HG02870 (cell line): ENCODE data around the gene KNG1.
"Not testable (repeated sequence)": the region's sequence is repeated elsewhere in the genome, so short reads cannot be mapped to it uniquely, and the experiment has no call there.

Experiments
- ATAC-seq: cut with Tn5 transposase; IDR thresholded peaks from one replicate; pipeline ENCODE4 v1.9.1; 2021; ENCODE audit warnings: mild to moderate bottlenecking, moderate library complexity; ENCODE audit not compliant: unreplicated experiment

The KNG1 gene

DNA sequence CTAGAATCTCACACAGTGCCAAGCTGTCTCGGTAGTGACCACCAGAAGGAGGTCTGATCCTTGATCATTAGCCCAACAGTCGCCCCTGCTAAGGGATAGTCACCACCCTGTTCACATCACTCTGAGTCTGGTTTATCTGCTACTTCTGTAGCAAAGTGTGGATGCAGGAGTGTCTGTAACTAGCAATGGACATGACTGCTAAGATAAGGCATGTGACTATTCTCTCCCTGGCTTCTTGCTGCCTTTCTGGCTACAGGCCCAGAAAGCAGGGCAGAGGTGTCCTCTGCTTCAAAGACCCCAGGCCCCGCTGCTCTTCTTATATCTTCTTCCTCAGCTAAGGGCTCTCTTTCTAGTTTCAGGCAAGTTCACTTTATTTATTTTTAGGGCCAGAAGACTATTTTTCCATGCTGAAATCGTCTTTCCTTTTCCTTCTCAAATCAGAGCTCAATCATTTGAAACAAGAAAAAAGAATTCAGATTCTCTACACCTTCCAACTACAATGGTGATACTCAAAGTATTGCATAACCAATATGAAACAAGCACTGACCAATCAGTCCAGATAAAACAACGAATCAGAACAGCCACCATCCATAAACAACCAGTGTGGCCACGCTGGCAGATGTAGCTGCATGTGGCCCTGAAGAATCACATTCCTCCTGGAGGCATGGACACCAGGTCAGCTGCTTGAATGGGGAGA, 8.0 kb upstream of the KNG1 start:
- ATAC-seq: no peak

DNA sequence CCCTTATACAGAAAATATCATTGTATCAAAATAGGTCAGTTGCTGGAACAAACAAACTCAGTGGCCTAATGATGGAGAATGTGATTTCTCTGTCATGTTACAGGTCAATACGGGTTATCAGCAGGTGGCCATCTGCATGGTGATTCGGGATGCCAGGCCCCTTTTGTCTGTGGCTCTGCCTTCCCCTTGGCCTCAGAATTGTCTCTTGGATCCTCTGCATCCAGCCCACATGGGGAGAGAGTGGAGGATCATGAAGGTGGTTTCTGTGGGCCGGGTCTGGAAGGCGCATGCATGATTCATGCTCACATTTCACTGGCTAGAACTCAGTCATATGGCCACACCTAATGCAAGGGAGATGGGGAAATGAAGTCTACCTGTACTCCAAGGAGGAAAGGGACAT, 6.5 kb upstream of the KNG1 start:
- not testable (repeated sequence) for ATAC-seq

DNA sequence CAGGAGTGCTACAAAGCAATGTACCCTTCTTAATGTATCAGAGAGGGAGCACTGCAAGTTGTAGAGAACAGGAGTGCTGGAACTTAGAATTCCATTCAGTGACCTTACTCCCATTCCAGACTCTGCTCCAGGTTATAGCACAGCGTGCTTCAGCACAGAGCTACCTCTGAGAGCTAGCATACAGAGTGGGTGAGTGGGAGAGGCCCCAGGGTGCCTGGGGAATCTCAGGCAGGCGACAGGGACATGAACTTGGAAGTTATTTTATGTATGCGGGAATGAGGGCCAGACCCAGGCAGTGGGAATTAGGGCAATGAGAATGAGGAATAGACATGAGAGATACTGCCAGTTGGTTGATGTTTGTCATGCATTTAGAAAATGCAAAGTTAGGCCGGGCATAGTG, 3.7 kb upstream of the KNG1 start:
- no peak for ATAC-seq

DNA sequence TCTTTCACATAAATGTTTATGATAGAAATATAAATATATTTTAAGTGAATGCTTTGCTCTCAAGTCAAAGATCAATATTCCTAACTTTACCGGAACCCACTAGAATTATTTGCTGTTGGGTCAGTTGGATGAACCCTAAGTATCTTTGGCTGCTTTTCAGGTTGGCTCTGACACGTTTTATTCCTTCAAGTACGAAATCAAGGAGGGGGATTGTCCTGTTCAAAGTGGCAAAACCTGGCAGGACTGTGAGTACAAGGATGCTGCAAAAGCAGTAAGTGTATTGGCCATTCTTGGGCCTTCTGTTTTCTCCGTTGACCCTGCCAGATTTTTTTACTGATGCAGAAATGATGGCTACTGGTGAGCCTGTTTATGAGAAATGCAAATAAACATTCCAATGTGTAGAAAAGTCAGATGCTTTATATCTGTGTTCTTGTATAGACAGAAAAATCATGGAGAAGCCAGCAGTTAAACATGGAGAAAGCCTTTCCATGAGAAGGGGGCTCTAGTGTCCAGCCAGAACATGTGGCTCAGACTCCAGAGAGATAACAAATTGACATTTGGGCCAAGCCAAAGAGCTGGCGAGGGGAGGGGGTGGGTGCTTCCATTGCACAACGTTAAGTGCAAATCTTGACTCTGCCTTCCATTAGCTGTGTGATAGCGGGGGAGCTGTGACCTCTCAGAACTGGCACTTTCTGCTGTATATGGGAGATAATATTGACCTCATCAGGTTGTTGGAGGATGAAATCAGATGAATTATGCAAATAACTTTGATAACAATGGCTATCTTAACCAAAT, 3.0 kb downstream of the KNG1 start:
- no peak for ATAC-seq

DNA sequence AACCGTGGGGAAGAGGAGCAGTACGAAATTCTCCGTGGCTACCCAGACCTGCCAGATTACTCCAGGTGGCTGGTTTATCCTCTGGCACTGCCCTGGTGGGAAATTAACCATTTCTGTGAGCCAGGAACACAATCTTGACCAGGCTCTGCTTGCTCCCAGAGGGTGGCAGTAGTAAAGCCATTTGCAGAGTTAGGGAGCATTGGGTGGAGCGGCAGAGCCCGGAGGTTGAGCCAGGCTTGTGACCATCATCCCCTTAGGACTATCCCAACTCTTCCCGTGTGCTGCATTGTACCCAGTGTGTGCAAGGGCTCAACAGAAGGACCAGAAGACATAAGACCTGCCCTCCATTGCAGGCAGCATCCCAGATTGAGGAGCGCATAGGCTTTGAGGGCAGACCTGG, 5.3 kb downstream of the KNG1 start:
- ATAC-seq: no peak

DNA sequence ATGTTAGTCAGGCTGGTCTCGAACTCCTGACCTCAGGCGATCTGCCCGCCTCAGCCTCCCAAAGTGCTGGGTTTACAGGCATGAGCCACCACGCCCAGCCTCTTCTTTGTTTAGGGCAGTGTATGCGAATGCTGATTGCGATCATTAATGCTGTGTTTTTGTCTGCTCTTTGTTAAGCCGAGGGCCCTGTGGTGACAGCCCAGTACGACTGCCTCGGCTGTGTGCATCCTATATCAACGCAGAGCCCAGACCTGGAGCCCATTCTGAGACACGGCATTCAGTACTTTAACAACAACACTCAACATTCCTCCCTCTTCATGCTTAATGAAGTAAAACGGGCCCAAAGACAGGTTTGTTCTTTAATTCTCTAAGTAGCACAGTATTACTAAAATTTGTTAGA, 7.8 kb downstream of the KNG1 start:
- ATAC-seq: no peak

DNA sequence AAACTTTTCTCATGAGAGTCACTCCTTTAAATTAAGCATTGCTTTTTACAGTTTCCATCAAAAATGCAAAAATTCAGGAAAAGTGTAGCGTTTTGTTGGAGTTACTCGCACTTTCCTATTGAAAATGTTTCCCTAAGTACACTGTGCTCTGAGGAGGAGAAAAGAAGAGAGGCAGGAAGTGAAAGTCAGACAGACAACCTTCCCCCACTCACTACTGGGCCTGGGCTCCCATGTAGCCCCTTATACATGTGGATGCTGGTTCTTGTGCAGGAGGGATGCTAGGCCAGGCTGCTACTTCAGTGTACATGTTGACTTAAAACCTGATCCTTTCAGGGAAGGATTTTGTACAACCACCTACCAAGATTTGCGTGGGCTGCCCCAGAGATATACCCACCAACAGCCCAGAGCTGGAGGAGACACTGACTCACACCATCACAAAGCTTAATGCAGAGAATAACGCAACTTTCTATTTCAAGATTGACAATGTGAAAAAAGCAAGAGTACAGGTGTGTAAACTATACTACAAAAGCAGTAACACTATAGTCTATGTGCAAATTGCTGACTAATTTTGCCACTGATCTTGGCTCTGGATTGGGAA, 15.1 kb downstream of the KNG1 start:
- ATAC-seq: no peak

DNA sequence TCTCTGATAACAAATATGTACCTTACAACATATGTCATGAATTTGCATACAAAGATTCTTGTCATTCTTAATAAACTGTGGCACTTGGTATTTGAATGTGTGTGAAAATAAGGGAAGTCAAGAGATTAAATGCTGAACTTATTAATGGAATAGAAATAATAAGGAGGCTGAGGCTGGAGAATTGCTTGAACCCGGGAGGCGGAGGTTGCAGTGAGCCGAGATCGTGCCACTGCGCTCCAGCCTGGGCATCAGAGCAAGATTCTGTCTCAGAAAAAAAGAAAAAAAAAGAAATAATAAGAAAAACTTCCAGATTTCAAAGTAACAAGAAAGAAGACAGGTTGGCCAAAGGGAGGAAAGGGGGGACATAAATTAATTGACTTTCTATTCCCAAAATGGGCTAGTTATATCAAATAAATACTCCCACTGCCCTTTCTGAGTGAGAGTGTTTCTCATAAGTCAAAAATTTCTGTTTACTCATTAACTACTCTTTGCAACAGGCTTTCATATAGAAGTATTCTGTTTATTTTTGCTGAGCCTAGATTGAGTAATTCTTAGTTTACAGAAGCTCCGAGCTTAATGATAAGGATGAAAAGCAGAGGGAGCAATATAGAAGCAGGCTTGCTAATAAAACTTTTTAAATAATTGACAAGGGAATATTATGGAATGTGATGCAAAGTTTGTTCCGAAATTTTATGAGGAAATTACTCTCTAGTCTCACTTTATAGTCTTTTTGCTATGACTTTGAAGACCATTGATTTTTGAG, 25.6 kb downstream of the KNG1 start:
- ATAC-seq: no peak

DNA sequence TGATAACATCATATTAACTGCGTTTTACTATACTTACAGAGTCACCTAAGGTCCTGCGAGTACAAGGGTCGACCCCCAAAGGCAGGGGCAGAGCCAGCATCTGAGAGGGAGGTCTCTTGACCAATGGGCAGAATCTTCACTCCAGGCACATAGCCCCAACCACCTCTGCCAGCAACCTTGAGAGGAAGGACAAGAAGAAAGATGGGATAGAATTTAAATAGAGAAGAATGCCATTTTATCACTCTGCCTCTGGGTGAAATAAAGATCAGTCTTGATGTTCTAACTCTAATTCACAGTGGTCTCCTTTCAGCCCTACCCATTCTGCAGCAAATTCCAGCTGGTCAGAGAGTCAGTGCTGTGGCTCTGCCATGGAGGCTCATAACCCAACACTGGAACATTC, 26.5 kb downstream of the KNG1 start:
- ATAC-seq: no peak

DNA sequence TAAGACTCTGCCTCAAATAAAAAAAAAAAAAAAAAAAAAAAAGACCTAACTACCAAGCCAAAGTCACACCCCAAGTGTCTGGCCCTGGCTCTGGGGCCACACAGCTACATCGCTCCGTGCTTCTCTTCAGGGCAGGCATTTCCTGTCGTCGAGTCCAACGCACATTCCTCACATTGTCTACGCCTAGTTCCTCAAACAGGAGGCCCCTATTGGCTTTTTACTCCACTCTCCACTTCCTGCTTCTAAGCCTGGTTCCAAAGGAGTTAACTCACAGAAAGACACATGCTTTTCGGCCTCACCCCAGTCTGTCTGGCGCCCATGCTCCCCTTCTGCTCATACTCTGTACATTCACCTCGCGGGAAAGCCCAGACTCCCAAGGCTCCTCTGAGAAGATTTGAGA, 28.8 kb downstream of the KNG1 start:
- ATAC-seq: no peak

DNA sequence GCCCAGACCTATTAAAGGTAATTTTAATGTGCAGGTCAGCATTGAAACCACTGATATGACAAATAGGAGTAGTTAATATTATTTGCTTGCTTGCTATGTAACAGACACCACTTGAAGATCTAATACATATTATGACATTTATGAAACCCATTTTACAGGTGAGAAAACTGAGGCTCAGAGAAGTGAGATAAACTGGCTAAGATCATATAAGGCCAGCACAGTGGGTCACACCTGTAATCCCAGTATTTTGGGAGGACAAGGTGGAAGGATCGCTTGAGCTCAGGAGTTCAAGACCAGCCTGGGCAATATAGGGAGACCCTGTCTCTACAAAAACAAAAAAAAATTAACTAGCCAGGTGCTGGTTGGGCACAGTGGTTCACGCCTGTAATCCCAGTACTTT, 33.2 kb downstream of the KNG1 start:
- no peak for ATAC-seq

DNA sequence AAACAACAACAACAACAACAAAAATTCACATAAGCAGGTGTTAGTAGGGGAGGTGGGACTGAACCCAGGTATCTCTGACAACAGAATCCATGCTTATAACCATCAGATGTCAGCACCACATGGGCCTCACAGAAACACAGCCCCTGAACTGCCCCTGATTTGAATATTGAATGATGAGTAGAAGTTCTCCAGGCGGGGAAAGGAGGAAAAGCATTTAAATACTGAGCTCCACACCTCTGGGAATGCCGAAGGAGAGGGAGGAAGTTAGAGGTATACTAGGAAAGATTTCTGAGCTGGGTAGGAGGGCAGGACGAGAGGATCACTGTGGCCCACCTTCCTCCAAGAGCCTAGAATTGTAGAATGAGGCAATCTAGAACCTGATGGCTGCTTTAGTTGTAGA, 34.3 kb downstream of the KNG1 start:
- ATAC-seq: no peak

DNA sequence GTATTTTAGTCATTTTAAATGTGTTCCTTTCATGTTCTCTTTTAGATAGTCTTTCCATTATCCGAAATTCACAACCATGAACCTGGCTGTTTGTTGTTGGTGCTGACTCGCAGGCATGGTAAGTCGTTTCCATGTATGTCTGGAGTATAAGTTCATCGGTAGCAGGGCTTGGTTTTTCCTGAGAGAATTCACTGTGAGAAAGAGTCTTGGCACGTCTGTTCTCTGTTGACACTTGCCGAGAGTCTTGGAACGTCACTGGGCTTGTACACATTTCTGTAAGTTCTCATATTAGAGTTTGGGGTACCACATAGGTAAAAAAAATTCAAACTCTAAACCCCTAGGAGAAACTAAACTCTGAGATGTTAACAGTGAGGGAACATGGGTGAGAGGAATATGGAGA, 36.8 kb downstream of the KNG1 start:
- ATAC-seq: no peak

DNA sequence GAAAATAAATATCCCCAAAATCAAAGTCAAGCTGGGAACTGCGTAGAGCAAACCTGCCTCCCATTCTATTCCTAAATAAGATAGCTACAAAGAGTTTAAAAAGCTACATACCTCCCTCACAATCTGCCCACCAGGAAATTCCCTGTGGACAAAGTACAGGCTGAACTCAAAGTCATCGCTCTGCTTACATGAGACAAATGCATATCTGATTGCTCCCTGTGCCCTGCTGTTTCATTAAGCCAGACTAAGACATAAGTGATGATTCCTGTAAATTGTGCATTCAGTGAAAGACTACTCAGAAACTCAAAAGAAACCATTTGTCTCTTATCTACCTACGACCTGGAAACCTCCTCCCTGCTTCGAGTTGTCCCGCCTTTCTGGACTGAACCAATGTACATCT, 37.7 kb downstream of the KNG1 start:
- ATAC-seq: no peak

DNA sequence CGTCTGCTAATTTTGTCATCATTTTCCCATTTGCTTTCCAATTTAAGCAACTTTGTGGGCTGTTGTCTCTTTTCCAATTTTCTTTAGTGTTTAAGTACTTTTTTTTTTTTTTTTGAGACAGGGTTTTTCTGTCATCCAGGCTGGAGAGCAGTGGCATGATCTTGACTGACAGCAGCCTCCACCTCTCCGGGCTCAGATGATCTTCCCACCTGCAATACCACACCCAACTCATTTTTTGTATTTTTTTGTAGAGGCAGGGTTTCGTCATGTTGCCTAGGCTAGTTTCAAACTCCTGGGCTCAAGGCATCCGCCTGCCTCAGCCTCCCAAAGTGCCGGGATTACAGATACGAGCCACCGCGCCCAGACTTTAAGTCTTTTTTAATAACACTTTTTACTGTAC, 40.1 kb downstream of the KNG1 start:
- ATAC-seq: no peak

DNA sequence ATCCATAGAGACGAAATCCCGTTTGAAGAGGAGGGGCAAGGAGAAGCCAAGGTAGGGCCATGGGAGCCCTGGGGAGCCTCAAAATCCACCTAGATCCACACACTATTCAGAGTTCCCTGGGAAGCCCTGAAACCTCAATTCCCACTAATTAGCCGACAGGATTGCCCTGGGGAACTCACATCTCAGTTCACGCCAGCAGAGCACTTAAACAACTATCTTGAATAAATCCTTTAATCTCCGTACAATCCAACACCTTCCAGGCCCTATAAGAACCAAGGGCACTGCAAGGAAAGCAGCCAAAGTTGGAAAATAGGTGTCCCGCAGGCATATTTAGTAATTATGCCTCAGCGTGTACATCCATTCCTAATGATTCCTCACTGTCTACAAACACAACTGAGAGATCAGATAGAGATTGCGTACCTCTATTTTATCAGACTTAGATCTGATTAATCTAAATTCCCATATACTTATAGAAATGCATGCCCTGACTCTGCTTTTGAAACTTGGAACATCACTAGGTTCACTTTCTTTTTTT, 40.6 kb downstream of the KNG1 start:
- ATAC-seq: no peak

DNA sequence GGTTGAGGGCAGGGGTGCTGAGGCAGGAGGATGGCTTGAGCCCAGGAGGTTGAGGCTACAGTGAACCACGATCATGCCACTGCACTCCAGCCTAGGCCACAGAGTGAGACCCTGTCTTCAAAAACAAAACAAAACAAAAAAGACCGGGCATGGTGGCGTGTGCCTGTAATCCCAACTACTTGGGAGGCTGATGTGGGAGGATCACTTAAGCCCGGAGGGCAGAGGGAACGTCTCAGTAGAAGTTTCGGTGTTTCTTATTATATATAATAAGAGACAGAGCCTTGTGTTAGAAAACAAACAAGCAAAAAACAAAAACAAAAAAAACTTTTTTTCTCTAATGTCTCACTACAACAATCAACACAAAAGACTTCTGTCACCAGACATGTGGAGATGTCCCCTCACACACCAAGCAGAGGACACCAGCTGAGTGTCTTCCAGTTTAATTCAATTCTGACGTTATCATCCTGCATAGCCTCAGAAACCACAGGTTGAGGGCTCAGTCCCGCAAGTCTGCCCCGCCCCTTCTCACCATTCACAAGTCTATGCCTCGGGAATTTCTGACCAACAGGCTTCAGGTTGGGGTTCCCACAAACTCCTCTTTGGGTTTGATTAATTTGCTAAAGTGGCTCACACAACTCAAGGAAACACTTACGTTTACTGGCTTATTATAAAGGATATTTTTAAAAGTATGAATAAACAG, 42.2 kb downstream of the KNG1 start:
- no peak for ATAC-seq

DNA sequence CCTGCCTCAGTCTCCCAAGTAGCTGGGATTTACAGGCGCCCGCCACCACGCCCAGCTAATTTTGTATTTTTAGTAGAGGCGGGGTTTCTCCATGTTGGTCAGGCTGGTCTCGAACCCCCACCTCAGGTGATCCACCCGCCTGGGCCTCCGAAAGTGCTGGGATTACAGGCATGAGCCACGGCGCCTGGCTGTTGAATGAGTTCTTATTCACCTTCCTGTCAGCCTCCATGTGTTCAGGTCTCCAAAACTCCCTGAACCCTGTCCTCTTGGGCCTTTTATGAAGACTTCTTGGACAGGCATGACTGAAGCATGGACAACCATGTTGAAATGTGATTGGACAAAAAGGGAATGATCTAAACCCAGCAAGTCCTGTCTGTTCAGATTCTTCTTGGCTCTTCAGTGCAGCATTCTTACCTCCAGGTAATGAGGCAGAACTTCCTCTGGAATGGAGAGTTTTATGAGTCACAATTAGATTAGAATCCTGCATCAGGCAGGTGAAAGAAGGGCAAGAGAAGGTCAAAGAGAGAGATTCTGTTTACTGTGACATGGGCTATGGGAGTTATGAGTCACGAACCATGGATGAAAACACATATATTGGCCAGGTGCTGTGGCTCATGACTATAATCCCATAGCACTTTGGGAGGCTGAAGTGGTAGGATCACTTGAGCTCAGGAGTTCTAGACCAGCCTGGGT, 43.1 kb downstream of the KNG1 start:
- ATAC-seq: no peak

DNA sequence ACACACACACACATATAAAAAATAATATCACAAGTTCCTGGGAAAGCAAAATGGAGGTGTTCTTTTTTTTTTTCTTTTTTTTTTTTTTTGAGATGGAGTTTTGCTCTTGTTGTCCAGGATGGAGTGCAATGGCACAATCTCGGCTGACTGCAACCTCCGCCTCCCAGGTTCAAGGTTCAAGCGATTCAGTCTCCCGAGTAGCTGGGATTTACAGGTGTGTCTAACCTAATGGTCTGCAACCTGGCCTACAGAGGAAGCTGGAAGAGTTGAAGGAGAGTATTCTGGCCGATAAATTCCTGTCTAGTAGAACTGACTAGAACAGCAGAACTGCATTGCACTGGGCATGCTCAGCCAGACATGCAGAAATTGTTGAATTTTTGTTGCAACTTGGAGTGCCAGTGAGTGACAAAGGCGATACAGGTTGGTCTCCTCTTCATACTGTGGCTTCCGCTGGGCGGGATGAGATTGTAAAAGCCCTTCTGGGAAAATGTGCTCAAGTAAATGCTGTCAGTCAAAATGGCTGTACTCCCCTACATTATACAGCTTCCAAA, 43.8 kb downstream of the KNG1 start:
- no peak for ATAC-seq

DNA sequence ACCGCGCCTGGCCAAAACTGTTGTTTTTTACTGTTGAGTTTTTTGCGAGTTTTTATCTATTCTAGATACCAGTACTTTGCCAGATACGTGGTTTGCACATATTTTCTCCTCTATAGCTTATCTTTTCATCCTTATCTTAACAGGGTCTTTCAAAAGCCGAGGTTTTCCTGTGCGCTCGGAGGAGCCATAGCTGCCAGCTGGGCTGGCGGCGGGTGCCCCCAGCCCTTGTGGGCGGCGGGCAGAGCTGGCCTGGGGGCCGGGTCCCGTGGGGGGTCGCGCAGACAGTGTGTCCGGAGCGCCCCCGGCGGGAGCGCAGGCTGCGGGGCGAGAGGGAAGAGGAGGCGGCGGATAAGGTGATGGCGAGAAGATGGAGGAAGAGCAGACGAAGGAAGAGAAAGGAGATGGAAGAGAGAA, 55.1 kb downstream of the KNG1 start:
- peak; percentile 27 for ATAC-seq
